Psoas muscle (tissue), 8 donors: ENCODE data around the gene TUBB8B. TPM values are rescaled to one million over a fixed set of nuclear protein-coding genes. Genes with fewer than 3 reads are reported as not detected.
"Not testable (repeated sequence)": the region's sequence is repeated elsewhere in the genome, so short reads cannot be mapped to it uniquely, and the experiment has no call there.

Experiments
- ATAC-seq, 4 donors: fragments of 200-7000 bp; cut with Tn5 transposase; one replicate each; pipeline ENCODE4 v1.9.1; 2020; ENCODE audit warnings: moderate library complexity in 3 of 4, mild to moderate bottlenecking in 2 of 4
- DNase-seq, 2 donors: peaks; one replicate each; pipeline ENCODE4 v3.0.0-alpha.2; 2020
- H3K27ac ChIP-seq: fragments of 200-600 bp; one replicate; pipeline ENCODE4 v1.8.0; 2022
- H3K27me3 ChIP-seq, 3 donors: fragments of 200-600 bp in 1 of 3; one replicate each; pipeline versions ENCODE4 v1.6.1 to v1.8.0; 2013 to 2022; ENCODE audit warnings: low read length in 2 of 3, mild to moderate bottlenecking in 2 of 3, moderate library complexity in 1 of 3; ENCODE audit not compliant: insufficient read depth in 3 of 3
- H3K36me3 ChIP-seq, 2 donors: fragments of 200-600 bp in 1 of 2; one replicate each; pipeline versions ENCODE4 v1.6.1 to v1.8.0; 2013 to 2022; ENCODE audit warnings: low read depth in 1 of 2, mild to moderate bottlenecking in 1 of 2, moderate library complexity in 1 of 2; ENCODE audit not compliant: insufficient read depth in 1 of 2
- H3K4me1 ChIP-seq: fragments of 200-600 bp; one replicate; pipeline ENCODE4 v1.8.0; 2022
- H3K4me3 ChIP-seq: fragments of 200-600 bp; one replicate; pipeline ENCODE4 v1.8.0; 2022; ENCODE audit warnings: mild to moderate bottlenecking
- H3K9me3 ChIP-seq: fragments of 200-600 bp; one replicate; pipeline ENCODE4 v1.8.0; 2022
- WGBS, 3 donors: extraction: QIAGEN DNeasy Blood & Tissue Kit; methylation state at CpG; one replicate each; pipeline versions ENCODE4 v1.1.6 to v1.1.7; 2013; 5-methylcytosine and 5-hydroxymethylcytosine counted together
- intact Hi-C, 2 donors: fragments of 100-400 bp; cut with DNase I; formaldehyde crosslinking; loops; one replicate each; pipeline versions ENCODE4 v1.11.0 to v1.14.2; 2022
- polyA plus RNA-seq, 3 donors: library from polyadenylated mRNA; stranded (reverse); fragments of 200-250 nt; gene quantifications; one replicate each; pipeline ENCODE4 v1.2.3, GENCODE V29; 2013
- total RNA-seq, 4 donors: library from RNA; stranded (reverse); fragmentation: NEBNext Ultra II Directional in 2 of 4; extraction: Animal tissue kit (Norgen Biotek cat#: 25700) in 2 of 4; gene quantifications; one replicate each; pipeline versions ENCODE4 v1.2.1 to v1.2.4, GENCODE V29; 2021 to 2023
- donor health status: healthy with polysubstance abuse.
- donor health status: DM: no; HTN: no; CAD: no; lungs with moderate emphysema.
- donor health status: Bipolar disorder and iron deficiency.
- donor health status: healthy.
- donor health status: DM: yes; HTN: yes; CAD: no.
- donor health status: DM: no; HTN: no; CAD: no.
- donor health status: DM: no; HTN: no; CAD: no.
- donor health status: DM: yes; HTN: yes; CAD: no.

Gene TUBB8B
- total and polyA plus RNA-seq, 7 donors: 0.04 TPM; not detected in 6

DNA sequence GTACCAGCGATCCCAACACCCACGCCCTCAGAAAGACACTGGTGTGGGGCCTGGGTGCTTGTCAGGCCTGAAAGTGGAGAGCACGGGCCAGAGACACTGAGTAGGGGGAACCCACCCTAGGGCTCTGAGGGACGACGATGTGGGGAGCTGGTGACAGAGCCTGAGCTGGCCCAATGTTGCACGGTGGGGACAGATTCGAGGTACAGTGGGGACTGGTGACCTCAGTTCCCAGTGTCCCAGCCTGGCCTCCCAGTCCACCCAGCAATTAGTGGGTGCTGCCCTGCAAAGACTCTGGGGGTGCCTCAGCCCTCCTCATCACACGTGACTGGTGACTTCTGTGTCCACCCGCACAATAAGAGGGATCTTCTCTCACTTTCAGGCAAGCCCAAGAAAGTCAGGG is 36.6 kb downstream of the TUBB8B start:
- H3K4me1 ChIP-seq, H3K27ac ChIP-seq, intact Hi-C loops, H3K36me3 ChIP-seq, H3K27me3 ChIP-seq, H3K4me3 ChIP-seq, ATAC-seq, H3K9me3 ChIP-seq, DNase-seq: not testable (repeated sequence)
- WGBS, 3 donors: no CpG with 5 or more reads among the region's 9 CpGs

DNA sequence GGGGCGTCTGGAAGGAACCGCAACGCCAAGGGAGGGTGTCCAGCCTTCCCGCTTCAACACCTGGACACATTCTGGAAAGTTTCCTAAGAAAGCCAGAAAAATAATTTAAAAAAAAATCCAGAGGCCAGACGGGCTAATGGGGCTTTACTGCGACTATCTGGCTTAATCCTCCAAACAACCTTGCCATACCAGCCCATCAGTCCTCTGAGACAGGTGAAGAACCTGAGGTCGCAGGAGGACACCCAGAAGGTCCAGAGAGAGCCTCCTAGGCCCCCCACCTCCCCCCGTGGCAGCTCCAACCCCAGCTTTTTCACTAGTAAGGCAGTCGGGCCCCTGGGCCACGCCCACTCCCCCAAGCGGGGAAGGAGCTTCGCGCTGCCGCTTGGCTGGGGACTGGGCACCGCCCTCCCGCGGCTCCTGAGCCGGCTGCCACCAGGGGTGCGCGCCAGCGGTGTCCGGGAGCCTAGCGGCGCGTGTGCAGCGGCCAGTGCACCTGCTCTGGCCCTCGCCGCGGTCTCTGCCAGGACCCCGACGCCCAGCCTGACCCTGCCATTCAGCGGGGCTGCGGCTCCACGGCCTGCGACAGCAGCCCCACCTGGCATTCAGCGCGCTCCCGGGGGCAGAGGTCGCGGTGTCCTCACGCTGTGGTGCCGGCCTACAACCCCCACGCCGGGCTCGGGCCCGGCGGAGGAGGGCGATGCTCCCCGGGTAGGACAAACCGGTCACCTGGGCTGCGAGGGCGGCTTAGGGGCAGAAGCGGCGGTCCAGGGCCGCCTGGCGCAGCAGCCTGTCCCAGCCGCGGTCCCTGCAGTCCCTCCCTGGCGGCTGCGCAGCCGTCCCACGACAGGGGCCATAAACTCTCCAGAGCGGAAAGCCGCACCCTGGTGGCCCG is 37.8 kb downstream of the TUBB8B start:
- H3K27ac ChIP-seq, H3K4me1 ChIP-seq, intact Hi-C loops, H3K27me3 ChIP-seq, ATAC-seq, H3K9me3 ChIP-seq, H3K4me3 ChIP-seq, H3K36me3 ChIP-seq: not testable (repeated sequence)
- WGBS, 3 donors: 86 to 90% (median 88%) methylated on average over 8 to 17 of the region's 65 CpGs
- peak in 1 of 2 donors; percentile 8 for DNase-seq

DNA sequence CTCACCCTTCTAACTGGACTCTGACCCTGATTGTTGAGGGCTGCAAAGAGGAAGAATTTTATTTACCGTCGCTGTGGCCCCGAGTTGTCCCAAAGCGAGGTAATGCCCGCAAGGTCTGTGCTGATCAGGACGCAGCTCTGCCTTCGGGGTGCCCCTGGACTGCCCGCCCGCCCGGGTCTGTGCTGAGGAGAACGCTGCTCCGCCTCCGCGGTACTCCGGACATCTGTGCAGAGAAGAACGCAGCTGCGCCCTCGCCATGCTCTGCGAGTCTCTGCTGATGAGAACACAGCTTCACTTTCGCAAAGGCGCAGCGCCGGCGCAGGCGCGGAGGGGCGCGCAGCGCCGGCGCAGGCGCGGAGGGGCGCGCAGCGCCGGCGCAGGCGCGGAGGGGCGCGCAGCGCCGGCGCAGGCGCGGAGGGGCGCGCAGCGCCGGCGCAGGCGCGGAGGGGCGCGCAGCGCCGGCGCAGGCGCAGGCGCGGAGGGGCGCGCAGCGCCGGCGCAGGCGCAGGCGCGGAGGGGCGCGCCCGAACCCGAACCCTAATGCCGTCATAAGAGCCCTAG is 38.7 kb downstream of the TUBB8B start:
- peak in 2 of 4 donors; percentile 49 to 56 for ATAC-seq
- H3K4me3 ChIP-seq, H3K27me3 ChIP-seq, H3K27ac ChIP-seq, H3K4me1 ChIP-seq, intact Hi-C loops, DNase-seq, H3K9me3 ChIP-seq, H3K36me3 ChIP-seq: not testable (repeated sequence)
- 74 to 78% (median 74%) methylated on average over 16 to 32 of the region's 75 CpGs for whole genome bisulfite sequencing, 3 donors

DNA sequence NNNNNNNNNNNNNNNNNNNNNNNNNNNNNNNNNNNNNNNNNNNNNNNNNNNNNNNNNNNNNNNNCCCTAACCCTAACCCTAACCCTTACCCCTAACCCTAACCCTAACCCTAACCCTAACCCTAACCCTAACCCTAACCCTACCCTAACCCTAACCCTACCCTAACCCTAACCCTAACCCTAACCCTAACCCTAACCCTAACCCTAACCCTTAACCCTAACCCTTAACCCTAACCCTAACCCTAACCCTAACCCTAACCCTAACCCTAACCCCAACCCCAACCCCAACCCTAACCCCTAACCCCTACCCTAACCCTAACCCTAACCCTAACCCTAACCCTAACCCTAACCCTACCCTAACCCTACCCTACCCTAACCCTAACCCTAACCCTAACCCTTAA is 39.5 kb downstream of the TUBB8B start:
- intact Hi-C loops, H3K9me3 ChIP-seq, H3K27ac ChIP-seq, H3K36me3 ChIP-seq, H3K4me1 ChIP-seq, H3K4me3 ChIP-seq, DNase-seq, H3K27me3 ChIP-seq, ATAC-seq: not testable (repeated sequence)

Other genes starting within 250 kb of the TUBB8B start
- 10 to 100 TPM; 59.7 to 76.1 (median 72.8) TPM for gene USP14, start 108.9 kb upstream of the TUBB8B start, total RNA-seq
- 100 to 1,000 TPM in 1 of 3 donors, 10 to 100 TPM in 2; 40.7 to 166 (median 73.5) TPM for gene USP14, start 108.9 kb upstream of the TUBB8B start, polyA plus RNA-seq
- 10 to 100 TPM in 2 of 4 donors, 1 to 10 TPM in 2; 8.7 to 13.8 (median 11.0) TPM for gene THOC1, start 218.4 kb upstream of the TUBB8B start, total RNA-seq
- gene THOC1, start 218.4 kb upstream of the TUBB8B start, polyA plus RNA-seq: 10 to 100 TPM; 10.5 to 18.5 (median 11.8) TPM